ENCODE results near the gene P2RX5.
A peak's percentile ranks its signal among the peaks of the same experiment; 100 is the strongest.

P2RX5 gene

GRCh38 chr17:3688027-3688553 is 7.9 kb downstream of the P2RX5 start:
- DNase-seq, result no peak
- intact Hi-C loops (cut with DNase I), result no loop called here

GRCh38 chr17:3685174-3685573 is 10.8 kb downstream of the P2RX5 start:
- no peak for DNase-seq
- intact Hi-C loops (cut with DNase I), result no loop called here

DNA sequence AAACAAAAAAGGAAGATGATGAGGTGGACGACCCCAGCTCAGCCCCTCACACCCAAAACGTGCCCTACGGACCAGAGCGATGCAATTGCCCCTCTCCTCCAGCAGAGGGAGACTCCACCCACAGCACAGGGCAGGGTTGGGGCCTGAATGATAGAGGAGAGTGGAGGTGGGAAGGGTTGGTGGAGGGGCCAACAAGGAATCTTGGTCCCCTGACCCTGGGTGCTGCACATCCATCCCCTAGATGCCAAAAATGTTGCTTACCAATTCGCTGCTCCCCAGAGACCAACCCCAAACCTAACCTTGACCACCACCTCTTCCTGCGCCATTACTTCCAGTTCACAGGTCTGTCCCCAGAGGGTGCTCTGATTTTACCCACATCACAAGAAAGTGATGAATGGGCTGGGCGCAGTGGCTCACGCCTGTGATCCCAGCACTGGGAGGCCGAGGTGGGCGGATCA is 12.9 kb downstream of the P2RX5 start:
- intact Hi-C loops (cut with DNase I), result no loop called here
- no peak for DNase-seq

DNA sequence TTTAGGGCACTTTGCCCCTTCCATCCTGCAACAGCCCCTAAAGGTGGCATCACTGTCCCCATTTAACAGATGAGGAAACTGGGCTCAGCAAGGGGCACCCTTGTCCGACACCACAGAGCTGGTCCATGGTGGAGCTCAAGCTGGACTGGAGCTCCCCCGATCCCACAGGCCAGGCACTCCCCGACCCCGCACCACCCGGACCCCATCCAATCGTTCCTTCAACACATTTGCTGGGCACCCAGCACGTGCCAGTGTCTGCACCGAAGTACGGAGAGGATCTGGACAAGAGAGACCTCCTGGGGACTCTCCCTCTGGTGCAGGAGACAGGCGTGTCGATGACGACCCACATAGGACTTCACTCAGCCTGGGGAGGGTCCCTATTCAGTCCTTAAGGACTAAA is 13.9 kb downstream of the P2RX5 start:
- intact Hi-C loops (cut with DNase I), result no loop called here
- DNase-seq, result no peak

DNA sequence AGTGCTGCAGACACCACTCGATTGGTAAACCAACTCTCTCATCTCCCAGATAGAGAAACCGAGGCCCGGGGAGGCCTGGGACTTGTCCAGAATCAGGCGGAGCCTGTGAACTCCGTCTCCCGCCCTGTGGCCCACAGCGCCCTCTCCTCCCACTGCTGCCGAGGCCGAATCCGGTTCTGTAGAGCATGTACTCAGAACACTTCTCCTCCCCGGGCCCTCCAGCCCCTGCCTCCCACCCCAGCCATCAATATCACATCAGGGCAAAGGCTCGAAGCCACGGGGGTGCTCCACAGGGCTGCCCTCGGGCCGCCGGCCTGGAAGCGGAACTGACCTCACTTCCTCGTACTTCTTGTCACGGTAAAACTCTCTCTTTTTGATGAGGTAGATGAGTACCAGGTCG is 14.4 kb downstream of the P2RX5 start:
- no peak for DNase-seq
- intact Hi-C loops (cut with DNase I), result no loop called here

DNA sequence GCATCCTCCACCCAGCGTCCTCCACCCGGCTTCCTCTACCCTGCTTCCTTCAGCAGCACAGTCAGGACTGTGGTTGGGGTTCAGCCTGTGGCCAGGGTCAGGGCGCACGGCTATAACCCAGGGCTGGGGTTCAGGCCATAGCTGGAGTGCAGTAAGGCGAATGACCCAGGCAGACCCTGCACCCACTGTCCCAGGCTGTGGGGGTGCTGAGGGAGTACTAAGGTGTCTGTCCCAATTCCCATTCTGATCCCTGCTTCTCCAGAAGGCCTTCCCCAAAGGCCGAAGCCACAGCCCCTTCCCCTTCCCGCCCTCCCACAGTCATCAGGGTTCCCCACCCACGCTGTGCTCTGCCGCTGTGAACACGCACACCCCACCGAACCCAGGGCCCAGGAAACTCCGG is 14.9 kb downstream of the P2RX5 start:
- intact Hi-C loops (cut with DNase I), result no loop called here
- DNase-seq, result no peak

DNA sequence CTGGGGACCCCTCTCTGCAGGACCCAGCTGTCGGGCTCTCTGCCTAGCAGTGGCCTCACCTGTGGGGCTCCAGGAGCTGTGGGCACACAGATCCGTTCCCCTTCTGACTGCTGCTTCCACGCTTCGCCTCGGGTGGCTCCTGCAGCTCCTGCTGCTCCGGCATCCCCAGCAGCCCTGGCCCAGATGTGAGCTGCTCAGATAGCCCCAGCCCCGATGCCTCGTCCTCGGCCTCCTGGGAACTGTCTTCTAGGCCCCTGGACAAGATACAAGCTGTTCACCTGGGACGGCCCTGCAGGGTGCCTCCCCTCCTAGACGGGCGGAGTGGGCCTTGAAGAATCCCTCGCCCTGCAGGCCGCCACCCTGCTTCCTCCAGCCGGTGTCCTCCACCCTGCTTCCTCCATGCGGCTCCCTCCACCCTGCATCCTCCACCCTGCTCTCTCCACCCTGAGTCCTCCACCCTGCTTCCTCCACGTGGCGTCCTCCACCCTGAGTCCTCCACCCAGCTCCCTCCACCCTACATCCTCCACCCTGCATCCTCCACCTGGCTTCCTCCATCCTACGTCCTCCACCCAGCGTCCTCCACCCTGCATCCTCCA is 16.3 kb downstream of the P2RX5 start:
- intact Hi-C loops (cut with DNase I), result no loop called here

GRCh38 chr17:3678821-3679530 is 17.0 kb downstream of the P2RX5 start:
- intact Hi-C loops (cut with DNase I), result no loop called here
- DNase-seq, result no peak

More for the DNA sequence above, 16.3 kb downstream of the P2RX5 start:
- DNase-seq, result peak in 1 of 10 donors; percentile 57

DNA sequence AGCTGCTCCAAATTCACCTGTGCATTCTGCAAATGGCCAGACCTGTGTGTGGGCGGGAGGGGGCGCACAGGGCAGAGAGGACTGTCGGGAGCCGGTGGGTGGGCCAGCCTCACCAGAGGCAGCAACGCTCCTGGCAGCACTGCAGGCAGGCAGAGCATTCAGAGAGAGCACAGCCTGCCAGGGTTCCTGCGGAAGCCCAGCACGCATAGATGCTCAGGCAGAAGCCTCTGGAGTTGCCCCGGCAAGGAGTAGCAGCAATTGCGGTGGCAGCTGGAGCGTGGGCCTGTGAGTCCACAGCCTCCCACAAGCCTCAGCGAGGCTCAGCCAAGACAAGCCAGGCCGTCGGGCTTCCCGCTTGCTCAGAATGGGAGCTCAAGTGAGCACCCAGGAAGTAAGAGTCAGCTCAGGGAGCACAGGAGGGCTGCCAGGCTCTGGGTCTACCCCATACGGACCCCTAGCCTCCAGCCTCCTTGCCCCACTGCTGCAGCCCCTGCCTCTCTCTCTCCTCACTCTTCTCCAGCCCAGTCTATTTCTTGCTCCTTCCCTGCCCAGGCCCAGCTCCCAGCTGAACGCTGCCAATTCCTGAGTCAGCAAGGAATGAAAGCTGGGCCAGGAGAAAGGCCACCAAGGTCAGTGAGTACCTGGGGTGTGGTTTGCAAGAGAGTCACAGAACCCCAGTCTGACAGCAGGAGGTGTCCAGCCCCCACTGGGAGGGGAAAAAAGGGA is 17.7 kb downstream of the P2RX5 start:
- DNase-seq, result peak in 9 of 10 donors; percentile 34 to 97 (median 85)
- intact Hi-C loops (cut with DNase I), result no loop called here

- DNase-seq, result no peak
- intact Hi-C loops (cut with DNase I), result no loop called here
Observed at GRCh38 chr17:3675886-3676285, 20.1 kb downstream of the P2RX5 start.

DNA sequence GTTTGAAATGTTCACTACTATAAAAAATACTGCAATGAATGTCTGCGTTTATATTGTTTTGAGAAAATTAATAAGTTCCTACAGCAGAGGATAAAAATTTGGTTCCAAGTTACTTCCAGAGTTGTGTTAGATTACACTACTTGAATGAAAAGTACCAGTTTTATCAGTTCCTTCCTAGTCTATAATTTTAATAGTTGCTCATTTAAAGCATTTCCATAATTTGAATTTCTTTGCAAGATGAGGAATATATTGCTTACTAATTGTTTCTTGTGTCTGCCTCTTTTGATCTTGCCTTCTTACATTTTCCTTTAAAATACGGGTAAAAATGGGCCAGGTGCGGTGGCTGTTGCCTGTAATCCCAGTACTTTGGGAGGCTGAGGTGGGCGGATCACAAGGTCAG is 23.4 kb downstream of the P2RX5 start:
- DNase-seq, result no peak
- intact Hi-C loops (cut with DNase I), result no loop called here

GRCh38 chr17:3669548-3669947 is 26.4 kb downstream of the P2RX5 start:
- intact Hi-C loops (cut with DNase I), result no loop called here

DNA sequence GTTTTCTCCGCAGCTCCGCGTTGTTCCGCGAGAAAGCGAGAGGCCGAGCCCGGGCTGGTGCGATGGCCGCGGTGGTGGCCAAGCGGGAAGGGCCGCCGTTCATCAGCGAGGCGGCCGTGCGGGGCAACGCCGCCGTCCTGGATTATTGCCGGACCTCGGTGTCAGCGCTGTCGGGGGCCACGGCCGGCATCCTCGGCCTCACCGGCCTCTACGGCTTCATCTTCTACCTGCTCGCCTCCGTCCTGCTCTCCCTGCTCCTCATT is 26.9 kb downstream of the P2RX5 start:
- no peak for DNase-seq
- intact Hi-C loops (cut with DNase I), result no loop called here

More at GRCh38 chr17:3669548-3669947, 26.4 kb downstream of the P2RX5 start:
- DNase-seq, result no peak

DNA sequence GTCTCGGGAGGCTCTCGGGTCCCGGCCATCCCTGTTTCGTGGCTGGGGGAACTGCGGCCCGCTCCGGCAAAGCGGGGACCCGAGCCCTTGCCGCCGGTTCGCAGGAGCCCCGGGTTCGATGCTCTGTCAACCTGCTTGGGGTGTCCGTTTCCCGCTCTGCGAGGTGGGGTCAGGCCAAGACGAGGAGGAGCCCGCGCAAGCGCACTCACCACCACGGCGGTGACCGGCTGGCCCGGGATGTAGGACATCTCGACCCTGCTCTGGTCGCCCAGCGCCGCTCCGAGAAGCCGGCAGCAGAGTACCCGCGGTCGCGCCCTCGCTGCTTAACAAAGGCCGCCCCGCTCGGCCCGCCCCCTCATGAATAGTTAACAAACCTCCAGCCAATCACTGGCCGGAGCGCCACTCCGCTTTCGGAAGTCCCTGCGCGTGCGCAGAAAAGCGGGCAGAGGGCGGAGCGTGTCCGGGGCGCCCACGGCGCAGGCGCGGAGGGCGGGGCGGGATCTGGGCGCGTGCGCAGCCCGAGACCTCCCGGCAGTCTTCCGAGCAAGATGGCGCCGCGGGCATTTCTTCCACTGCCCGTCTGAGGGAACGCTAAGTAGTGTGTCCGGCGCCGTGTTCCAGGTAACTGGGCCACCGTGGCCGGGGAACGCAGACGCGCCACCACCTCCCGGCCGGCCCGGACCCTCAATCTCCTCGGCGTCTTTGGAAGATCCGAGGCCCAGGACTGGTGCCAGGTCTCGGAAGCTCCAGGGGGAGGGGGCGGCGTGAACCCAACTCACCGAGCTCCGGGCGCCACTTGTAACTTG is 27.5 kb downstream of the P2RX5 start, which contains the start of the genes EMC6 and TAX1BP3:
Gene EMC6, plus strand, starts transcription at position 534 of the 806 bp plus-strand sequence. CDS start 335 bp downstream, outside the sequence.
Gene TAX1BP3, minus strand, starts transcription at position 300 of the 806 bp plus-strand sequence. Its CDS starts 52 bp downstream, at position 248.
- DNase-seq, result peak; percentile 96 to 100 (median 98)
- intact Hi-C loops (cut with DNase I), result loop anchor here (1.0 kb wide), 1 partner anchor 32 kb away; the partner anchor contains the start of genes CTNS and SHPK

DNA sequence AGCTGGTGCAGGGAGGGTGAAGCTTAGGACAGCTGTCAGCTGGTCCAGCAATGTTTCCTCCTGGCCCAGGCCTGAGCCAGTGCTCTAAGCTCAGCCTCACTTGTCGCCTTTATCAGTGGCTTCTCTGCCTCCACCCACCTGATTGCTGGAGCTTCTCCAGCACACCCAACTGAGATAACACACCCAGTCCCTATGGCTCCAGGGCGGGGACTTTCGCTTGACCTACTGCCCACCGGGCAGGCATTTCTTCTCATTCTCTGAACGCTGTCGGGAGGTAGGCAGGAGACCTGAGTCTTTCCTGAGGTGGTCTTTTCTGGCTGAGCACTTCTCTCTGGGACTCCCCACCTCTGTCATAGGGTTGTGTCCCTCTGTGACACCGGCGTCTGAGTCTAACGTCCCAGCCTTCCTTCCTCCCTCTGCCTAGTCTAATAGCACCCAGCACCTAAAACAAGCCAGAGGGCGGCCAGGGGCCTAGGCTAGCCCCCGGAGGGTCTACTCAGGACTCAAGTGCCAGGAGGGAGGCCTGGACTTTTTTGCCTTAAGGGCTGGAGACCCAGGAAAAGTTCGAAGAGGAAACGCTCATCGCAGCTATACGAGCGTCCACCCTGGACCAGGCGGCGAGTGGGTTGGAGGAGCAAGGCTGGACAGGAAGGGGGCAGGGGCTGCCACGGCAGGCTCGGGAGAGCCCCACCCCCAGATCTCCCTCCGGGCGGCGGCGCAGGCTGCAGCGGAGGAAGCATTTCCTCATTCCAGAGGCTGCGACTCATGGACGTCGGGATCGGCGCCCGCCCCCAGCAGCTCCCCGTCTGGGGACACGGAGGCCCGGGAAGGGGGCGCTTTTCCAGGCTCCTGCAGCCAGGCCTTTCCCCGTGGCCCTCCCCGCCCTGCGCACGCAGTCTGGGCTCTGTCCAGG is 28.3 kb downstream of the P2RX5 start:
- DNase-seq, result peak; percentile 38 to 95 (median 66)
- intact Hi-C loops (cut with DNase I), result loop anchor here (1.0 kb wide), 1 partner anchor 31 kb away; the partner anchor contains the start of genes CTNS and SHPK

DNA sequence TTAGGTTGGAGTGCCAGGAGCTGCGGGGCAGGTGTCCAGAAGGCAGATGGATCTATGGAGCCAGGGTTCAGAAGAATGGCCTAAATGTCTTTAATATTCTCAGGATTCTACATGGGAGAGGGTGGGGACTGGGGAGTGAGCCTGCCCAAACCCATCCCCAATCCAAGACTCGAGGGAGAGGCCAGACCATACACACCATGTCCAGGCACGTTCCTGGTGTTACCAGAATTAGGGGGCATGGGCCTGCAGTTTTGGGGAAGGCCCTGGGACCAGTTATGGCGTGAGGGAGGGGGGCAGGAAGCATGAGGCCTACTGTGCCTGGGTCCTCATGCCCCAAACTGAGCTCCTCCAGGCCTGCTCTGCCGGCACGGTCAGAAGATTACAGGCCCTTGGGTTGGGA is 29.4 kb downstream of the P2RX5 start:
- intact Hi-C loops (cut with DNase I), result no loop called here
- DNase-seq, result no peak

- intact Hi-C loops (cut with DNase I), result no loop called here
- DNase-seq, result peak in 4 of 10 donors; percentile 44 to 88 (median 54)
Observed at GRCh38 chr17:3665834-3666233, 30.1 kb downstream of the P2RX5 start.

- peak in 1 of 10 donors; percentile 90 for DNase-seq
- intact Hi-C loops (cut with DNase I), result no loop called here
Observed at GRCh38 chr17:3663102-3664011, 32.6 kb downstream of the P2RX5 start.
